Activated CD4-positive, alpha-beta T cell treated with anti-CD3 and anti-CD28 coated beads for 36 hours (primary cell): ENCODE results near the gene CMTM5. TPM values are rescaled to one million over a fixed set of nuclear protein-coding genes. Genes with fewer than 3 reads are reported as not detected.

Experiments used
- ATAC-seq: fragments of 200-7000 bp; cut with Tn5 transposase; one replicate; pipeline ENCODE4 v1.10.0; 2021; ENCODE audit warnings: mild to moderate bottlenecking, moderate library complexity
- CTCF ChIA-PET: fragments of 350-600 bp; sonication (Branson Sonifier 250); formaldehyde crosslinking; loops from one replicate; lab custom pipeline; 2021; ENCODE audit warnings: antibody characterized with exemption; lab: Charles Lee
- POLR2A ChIA-PET: fragments of 350-600 bp; sonication (Branson Sonifier 250); formaldehyde crosslinking; loops from one replicate; lab custom pipeline; 2021; ENCODE audit warnings: antibody characterized with exemption, inconsistent platforms; lab: Charles Lee
- DNase-seq: peaks from one replicate; pipeline ENCODE4 v3.0.0-alpha.2; 2020
- H3K27ac Mint-ChIP-seq: one replicate; pipeline ENCODE4 v1.8.0; 2021; ENCODE audit warnings: mixed read lengths
- H3K27me3 Mint-ChIP-seq: one replicate; pipeline ENCODE4 v1.8.0; 2021; ENCODE audit warnings: mixed read lengths
- H3K36me3 Mint-ChIP-seq: one replicate; pipeline ENCODE4 v1.8.0; 2021; ENCODE audit warnings: low read depth, mixed read lengths
- H3K4me1 Mint-ChIP-seq: one replicate; pipeline ENCODE4 v1.8.0; 2021; ENCODE audit warnings: mixed read lengths
- H3K4me3 Mint-ChIP-seq: one replicate; pipeline ENCODE4 v1.8.0; 2021; ENCODE audit warnings: mild to moderate bottlenecking, moderate library complexity, mixed read lengths
- H3K9me3 Mint-ChIP-seq: one replicate; pipeline ENCODE4 v1.8.0; 2021; ENCODE audit warnings: low read depth, mixed read lengths
- intact Hi-C, 2 experiments: fragments of 100-400 bp; cut with DNase I in 1 of 2; cut with micrococcal nuclease in 1 of 2; formaldehyde crosslinking; loops; one replicate each; pipeline versions ENCODE4 v1.14.2 to v1.15.1; 2022 to 2024; cut with DNase I, micrococcal nuclease
- total RNA-seq, 2 experiments: library from RNA; stranded (reverse); gene quantifications; one replicate each; pipeline ENCODE4 v1.2.3, GENCODE V29; 2021

CMTM5 gene
- total RNA-seq, 2 experiments from 2014 or later, result not detected

- H3K4me1 Mint-ChIP-seq, result peaks cover 8% of the 10 kb centered on the region
- ChIA-PET CTCF (interaction anchor here (0.5 to 1.3 kb wide), 3 partner anchors 13 to 59 kb away, joined by 3 to 5 read pairs (median 3); no protein-coding TSS in a partner anchor), POLR2A (interaction anchor here (0.5 kb wide), 1 partner anchor 761 kb away, joined by 4 read pairs; no protein-coding TSS in a partner anchor)
- DNase-seq, result no peak
- ATAC-seq, result no peak
- no peaks in the 10 kb centered on the region for H3K36me3 Mint-ChIP-seq
- no peaks in the 10 kb centered on the region for H3K9me3 Mint-ChIP-seq
- H3K27me3 Mint-ChIP-seq, result peaks cover 12% of the 10 kb centered on the region
- no peak overlapping the region for H3K4me3 Mint-ChIP-seq
- H3K27ac Mint-ChIP-seq, result no peak overlapping the region
- intact Hi-C loops, result no loop called here
Observed at GRCh38 chr14:23359167-23359626, 17.6 kb upstream of the CMTM5 start.

- no peak for DNase-seq
- peaks cover 16% of the 10 kb centered on the region for H3K27me3 Mint-ChIP-seq
- ATAC-seq, result no peak
- H3K4me1 Mint-ChIP-seq, result peaks cover 10% of the 10 kb centered on the region
- CTCF ChIA-PET, result interaction anchor here (0.7 to 1.4 kb wide), 3 partner anchors 21 to 343 kb away, joined by 4 to 6 read pairs (median 4); no protein-coding TSS in a partner anchor
- H3K4me3 Mint-ChIP-seq, result no peak overlapping the region
- no peak overlapping the region for H3K27ac Mint-ChIP-seq
- H3K36me3 Mint-ChIP-seq, result no peaks in the 10 kb centered on the region
- POLR2A ChIA-PET, result no interaction called here
- intact Hi-C loops, result no loop called here
- H3K9me3 Mint-ChIP-seq, result no peaks in the 10 kb centered on the region
Observed at GRCh38 chr14:23359722-23360447, 17.0 kb upstream of the CMTM5 start.

GRCh38 chr14:23360496-23360895 is 16.4 kb upstream of the CMTM5 start:
- Mint-ChIP-seq H3K4me1 (peaks cover 11% of the 10 kb centered on the region), H3K27me3 (peaks cover 17% of the 10 kb centered on the region), H3K27ac (no peak overlapping the region), H3K9me3 (no peaks in the 10 kb centered on the region), H3K4me3 (no peak overlapping the region), H3K36me3 (no peaks in the 10 kb centered on the region)
- POLR2A ChIA-PET, result no interaction called here
- intact Hi-C loops, result no loop called here
- ATAC-seq (no peak), DNase-seq (no peak)
- CTCF ChIA-PET, result interaction anchor here (0.6 to 1.4 kb wide), 5 partner anchors 9 to 342 kb away, joined by 3 to 6 read pairs (median 4); no protein-coding TSS in a partner anchor

GRCh38 chr14:23361320-23361719 is 15.5 kb upstream of the CMTM5 start:
- Mint-ChIP-seq H3K9me3 (no peaks in the 10 kb centered on the region), H3K27ac (no peak overlapping the region), H3K4me3 (no peak overlapping the region), H3K27me3 (peaks cover 14% of the 10 kb centered on the region), H3K4me1 (peaks cover 11% of the 10 kb centered on the region), H3K36me3 (no peaks in the 10 kb centered on the region)
- CTCF ChIA-PET, result interaction anchor here (1.1 to 1.4 kb wide), 3 partner anchors 16 to 23 kb away, joined by 3 to 4 read pairs (median 4); no protein-coding TSS in a partner anchor
- DNase-seq (peak; percentile 27), ATAC-seq (peak; percentile 82)
- POLR2A ChIA-PET, result no interaction called here
- intact Hi-C loops, result no loop called here

GRCh38 chr14:23361763-23362162 is 15.1 kb upstream of the CMTM5 start:
- DNase-seq (no peak), ATAC-seq (no peak)
- POLR2A ChIA-PET, result no interaction called here
- peaks cover 17% of the 10 kb centered on the region for H3K27me3 Mint-ChIP-seq
- intact Hi-C loops, result no loop called here
- no peaks in the 10 kb centered on the region for H3K9me3 Mint-ChIP-seq
- H3K27ac Mint-ChIP-seq, result no peak overlapping the region
- CTCF ChIA-PET, result interaction anchor here (0.7 to 1.2 kb wide), 3 partner anchors 16 to 55 kb away, joined by 3 to 4 read pairs (median 4); partner anchors contain the start of gene BCL2L2
- H3K4me3 Mint-ChIP-seq, result no peak overlapping the region
- H3K36me3 Mint-ChIP-seq, result no peaks in the 10 kb centered on the region
- H3K4me1 Mint-ChIP-seq, result peaks cover 11% of the 10 kb centered on the region

GRCh38 chr14:23362200-23362599 is 14.6 kb upstream of the CMTM5 start:
- Mint-ChIP-seq H3K4me3 (no peak overlapping the region), H3K36me3 (no peaks in the 10 kb centered on the region), H3K9me3 (no peaks in the 10 kb centered on the region), H3K4me1 (peaks cover 11% of the 10 kb centered on the region), H3K27ac (no peak overlapping the region), H3K27me3 (peaks cover 20% of the 10 kb centered on the region)
- ATAC-seq (no peak), DNase-seq (no peak)
- POLR2A ChIA-PET, result no interaction called here
- intact Hi-C loops, result no loop called here
- CTCF ChIA-PET, result interaction anchor here (0.7 to 1.2 kb wide), 3 partner anchors 17 to 56 kb away, joined by 3 to 4 read pairs (median 4); partner anchors contain the start of gene BCL2L2

- intact Hi-C loops, result no loop called here
- ChIA-PET POLR2A (no interaction called here), CTCF (interaction anchor here (0.7 kb wide), 1 partner anchor 86 kb away, joined by 3 read pairs; no protein-coding TSS in a partner anchor)
- no peak for DNase-seq
- H3K9me3 Mint-ChIP-seq, result no peaks in the 10 kb centered on the region
- no peak overlapping the region for H3K27ac Mint-ChIP-seq
- no peak for ATAC-seq
- H3K27me3 Mint-ChIP-seq, result peaks cover 23% of the 10 kb centered on the region
- peaks cover 11% of the 10 kb centered on the region for H3K4me1 Mint-ChIP-seq
- no peak overlapping the region for H3K4me3 Mint-ChIP-seq
- no peaks in the 10 kb centered on the region for H3K36me3 Mint-ChIP-seq
Observed at GRCh38 chr14:23364164-23365035, 12.4 kb upstream of the CMTM5 start.

- no peak for DNase-seq
- intact Hi-C loops, result no loop called here
- ChIA-PET CTCF (no interaction called here), POLR2A (no interaction called here)
- H3K36me3 Mint-ChIP-seq, result no peaks in the 10 kb centered on the region
- ATAC-seq, result no peak
- peaks cover 11% of the 10 kb centered on the region for H3K4me1 Mint-ChIP-seq
- H3K4me3 Mint-ChIP-seq, result no peak within 1 kb of the TSS
- H3K27me3 Mint-ChIP-seq, result peaks cover 23% of the 10 kb centered on the region
- no peak within 1 kb of the TSS for H3K27ac Mint-ChIP-seq
- H3K9me3 Mint-ChIP-seq, result no peaks in the 10 kb centered on the region
Observed at GRCh38 chr14:23365036-23365731, 11.7 kb upstream of the CMTM5 start, which contains the start of gene EFS. TSS of gene EFS (minus strand) at chr14:23365172. CDS start at chr14:23365025, 147 bp downstream.

GRCh38 chr14:23365732-23366425 is 11.0 kb upstream of the CMTM5 start:
- no peak for DNase-seq
- ATAC-seq, result no peak
- Mint-ChIP-seq H3K4me1 (peaks cover 11% of the 10 kb centered on the region), H3K9me3 (no peaks in the 10 kb centered on the region), H3K27me3 (peaks cover 22% of the 10 kb centered on the region), H3K4me3 (no peak overlapping the region), H3K27ac (no peak overlapping the region), H3K36me3 (no peaks in the 10 kb centered on the region)
- intact Hi-C loops, result no loop called here
- CTCF ChIA-PET, result no interaction called here
- POLR2A ChIA-PET, result no interaction called here

- Mint-ChIP-seq H3K9me3 (no peaks in the 10 kb centered on the region), H3K4me3 (no peak overlapping the region), H3K27me3 (peaks cover 20% of the 10 kb centered on the region), H3K36me3 (no peaks in the 10 kb centered on the region), H3K4me1 (peaks cover 5% of the 10 kb centered on the region), H3K27ac (no peak overlapping the region)
- ATAC-seq (no peak), DNase-seq (no peak)
- ChIA-PET POLR2A (no interaction called here), CTCF (interaction anchor here (1.2 kb wide), 1 partner anchor 10 kb away, joined by 3 read pairs; no protein-coding TSS in a partner anchor)
- intact Hi-C loops, result no loop called here
Observed at GRCh38 chr14:23366426-23366921, 10.4 kb upstream of the CMTM5 start.
